ENCODE measurements around the gene WDR64. TPM values are rescaled to one million over a fixed set of nuclear protein-coding genes. Genes with fewer than 3 reads are reported as not detected.

The WDR64 gene
- total and polyA plus RNA-seq, 3 donors from 2014 or later: 4.3 to 7.1 (median 5.5) TPM

DNA sequence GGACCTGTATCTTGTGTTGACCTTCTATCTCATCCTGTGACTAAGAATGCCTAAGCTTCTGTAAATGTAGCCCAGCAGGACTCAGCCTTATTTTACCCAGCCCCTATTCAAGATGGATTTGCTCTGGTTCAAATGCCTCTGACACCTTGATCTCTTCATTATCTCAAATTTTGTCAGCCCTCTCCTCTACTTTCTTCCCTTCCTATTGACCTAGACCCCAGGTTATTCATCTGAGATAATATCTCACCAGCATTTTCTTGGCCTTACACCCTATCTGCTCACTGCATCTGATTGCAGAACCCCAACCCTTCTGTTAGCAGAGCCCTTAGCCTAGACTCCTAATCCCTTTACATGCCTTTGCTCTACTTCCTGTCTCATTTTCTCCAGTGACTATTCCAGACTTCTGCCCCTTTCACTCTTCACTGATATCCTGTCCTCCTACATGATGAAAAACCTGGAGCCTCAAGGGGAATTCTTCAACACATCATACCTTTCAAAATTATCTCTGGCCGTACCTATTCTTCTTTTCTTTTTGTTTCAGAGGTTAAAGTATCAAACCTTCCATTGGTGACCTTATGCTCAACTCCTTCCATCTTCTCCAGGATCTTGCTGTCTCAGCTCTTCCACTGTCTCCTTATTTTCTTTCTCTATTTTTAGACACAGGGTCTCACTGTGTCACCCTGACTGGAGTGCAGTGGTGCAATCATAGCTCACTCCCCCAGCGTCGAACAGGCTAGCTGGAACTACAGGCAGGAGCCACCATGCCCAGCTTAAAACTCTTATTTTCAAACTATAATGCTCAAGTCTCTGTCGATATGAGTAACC, 44.9 kb downstream of the WDR64 start:
- Histone ChIP-seq H3K27me3 (no peaks in the 10 kb centered on the region), H3K9me3 (no peaks in the 10 kb centered on the region), H3K4me3 (no peak overlapping the region), H3K36me3 (ENCODE audit: low read depth, missing control alignments) (no peaks in the 10 kb centered on the region), H3K27ac (no peak overlapping the region), H3K4me1 (peaks cover 3% of the 10 kb centered on the region)
- no peak for TF ChIP-seq CTCF (IDR thresholded peaks at IDR 0.05)
- no peak for TF ChIP-seq POLR2A (IDR thresholded peaks at IDR 0.05)
- no peak for DNase-seq
- WGBS, 2 donors: 83 to 91% methylated on average over 4 of the region's 4 CpGs
- intact Hi-C loops (cut with DNase I; ENCODE audit: low total_unique reads): no loop called here

- intact Hi-C loops (cut with DNase I; ENCODE audit: low total_unique reads): no loop called here
- 47 to 97% methylated on average over 2 of the region's 2 CpGs for WGBS, 2 donors
- H3K36me3 ChIP-seq (ENCODE audit: low read depth, missing control alignments): no peaks in the 10 kb centered on the region
- no peaks in the 10 kb centered on the region for H3K9me3 ChIP-seq
- peaks cover 3% of the 10 kb centered on the region for H3K4me1 ChIP-seq
- H3K27ac ChIP-seq: no peak overlapping the region
- H3K4me3 ChIP-seq: no peak overlapping the region
- no peaks in the 10 kb centered on the region for H3K27me3 ChIP-seq
- TF ChIP-seq CTCF (IDR thresholded peaks at IDR 0.05) (no peak), POLR2A (IDR thresholded peaks at IDR 0.05) (no peak)
- no peak for DNase-seq
Observed at GRCh38 chr1:241697640-241698018, 45.5 kb downstream of the WDR64 start.

DNA sequence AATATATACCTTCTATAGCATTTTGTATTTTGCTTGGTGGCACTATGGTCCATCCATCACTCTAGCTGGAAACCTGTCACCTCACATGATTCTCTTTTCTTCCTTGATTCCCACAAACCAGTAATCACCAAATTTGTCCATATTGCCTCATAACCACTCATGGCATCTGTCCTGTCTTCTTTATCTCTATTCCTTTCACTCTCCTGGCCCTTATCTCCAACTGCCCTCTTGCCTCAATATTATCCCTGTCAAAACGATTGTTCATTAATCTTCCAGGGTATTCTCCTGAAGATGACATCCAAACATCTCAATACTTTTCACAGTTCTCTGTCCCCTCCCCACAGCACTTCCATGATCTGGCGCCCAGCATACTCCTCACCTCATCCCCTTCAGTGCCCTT, 46.1 kb downstream of the WDR64 start:
- no peak for DNase-seq
- Histone ChIP-seq H3K9me3 (no peaks in the 10 kb centered on the region), H3K27ac (no peak overlapping the region), H3K4me1 (peaks cover 3% of the 10 kb centered on the region), H3K27me3 (no peaks in the 10 kb centered on the region), H3K36me3 (ENCODE audit: low read depth, missing control alignments) (no peaks in the 10 kb centered on the region), H3K4me3 (no peak overlapping the region)
- intact Hi-C loops (cut with DNase I; ENCODE audit: low total_unique reads): no loop called here
- WGBS, 2 donors: 74 to 78% methylated on average over 2 of the region's 2 CpGs
- TF ChIP-seq CTCF (IDR thresholded peaks at IDR 0.05) (no peak), POLR2A (IDR thresholded peaks at IDR 0.05) (no peak)

DNA sequence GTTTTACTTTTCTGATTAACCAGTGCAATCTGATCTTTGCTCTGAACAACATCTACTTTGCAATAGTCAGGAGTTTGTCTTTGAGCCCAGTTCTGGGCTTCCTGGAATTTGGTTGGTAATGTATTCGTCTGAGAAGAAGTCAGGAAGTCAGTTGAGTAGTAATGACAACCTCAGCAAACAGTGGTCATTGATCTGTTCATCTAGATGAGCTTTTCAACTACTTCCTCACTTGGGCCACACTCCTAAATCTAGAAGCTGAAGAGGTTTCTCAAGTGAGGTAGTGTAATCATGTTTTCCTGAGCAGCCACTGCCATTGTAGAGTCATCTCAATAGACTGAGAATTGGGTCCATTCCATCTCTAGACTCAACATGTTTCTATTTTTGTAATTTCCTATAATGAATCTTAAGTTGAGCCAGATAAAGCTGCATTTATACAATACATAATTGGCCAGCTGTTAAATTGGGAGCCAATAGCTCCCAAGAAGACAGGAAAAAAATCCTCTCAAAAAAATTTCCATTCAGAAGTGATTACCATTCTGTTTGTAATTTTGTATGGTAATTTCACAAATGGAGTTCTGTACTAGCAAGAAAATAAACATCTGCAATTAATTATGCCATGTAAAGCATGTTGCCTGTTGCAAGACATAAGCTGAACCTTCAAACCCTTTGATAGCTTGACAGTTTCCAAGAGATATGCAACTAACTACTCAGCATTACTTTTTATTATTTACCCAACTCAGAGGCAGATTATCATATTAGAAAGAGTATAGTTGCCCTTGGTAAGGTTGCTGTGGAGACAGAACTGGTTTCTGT, 49.6 kb downstream of the WDR64 start:
- no peaks in the 10 kb centered on the region for H3K36me3 ChIP-seq (ENCODE audit: low read depth, missing control alignments)
- TF ChIP-seq POLR2A (IDR thresholded peaks at IDR 0.05) (no peak), CTCF (IDR thresholded peaks at IDR 0.05) (no peak)
- no peak overlapping the region for H3K27ac ChIP-seq
- WGBS, 2 donors: 69% methylated on average over 1 of the region's 1 CpG
- no peaks in the 10 kb centered on the region for H3K9me3 ChIP-seq
- no peak overlapping the region for H3K4me3 ChIP-seq
- H3K27me3 ChIP-seq: no peaks in the 10 kb centered on the region
- no peaks in the 10 kb centered on the region for H3K4me1 ChIP-seq
- intact Hi-C loops (cut with DNase I; ENCODE audit: low total_unique reads): no loop called here
- DNase-seq: no peak

Measured in testis (tissue), 3 donors.